Endothelial cell of umbilical vein (primary cell): ENCODE measurements around the gene HCRT. TPM values are rescaled to one million over a fixed set of nuclear protein-coding genes. Genes with fewer than 3 reads are reported as not detected.

Experiments used
- BruUV-seq: library from RNA; stranded (reverse); fragments of 400-500 nt; replicated peaks from 2 replicates; lab custom pipeline; 2021; lab: Mats Ljungman, UMichigan
- CTCF ChIA-PET: fragments of 300-600, 350-600 bp; sonication (Branson Sonifier 250); formaldehyde crosslinking; loops from one replicate; lab custom pipeline; 2021; ENCODE audit warnings: antibody characterized with exemption, inconsistent platforms; lab: Charles Lee
- POLR2A ChIA-PET: fragments of 300-600, 350-600 bp; sonication (Branson Sonifier 250); formaldehyde crosslinking; loops from one replicate; lab custom pipeline; 2021; ENCODE audit warnings: antibody characterized with exemption, inconsistent platforms; lab: Charles Lee
- DNase-seq: peaks from one replicate; pipeline ENCODE4 v3.0.0-alpha.2; 2011; ENCODE audit warnings: low read depth, low spot score
- FAIRE-seq: peaks from 2 replicates; lab custom pipeline; 2011; peaks lifted over from hg19 to GRCh38; lab: Jason Lieb, UNC
- H2AFZ ChIP-seq: 2 replicates; pipeline ENCODE4 v1.6.0; 2012; ENCODE audit warnings: low read depth, low read length, control low read depth, inconsistent platforms
- H3K27ac ChIP-seq: 2 replicates; pipeline ENCODE4 v1.5.1; 2011; ENCODE audit warnings: low read depth, mild to moderate bottlenecking, control low read depth, low read length, moderate library complexity; ENCODE audit not compliant: insufficient read depth
- H3K27me3 ChIP-seq, 2 experiments: 2 replicates each; pipeline versions ENCODE4 v1.6.0 to v1.6.1; 2011; ENCODE audit warnings: low read length in 2 of 2, mixed read lengths in 1 of 2; ENCODE audit not compliant: control insufficient read depth in 2 of 2, insufficient read depth in 2 of 2
- H3K36me3 ChIP-seq, 2 experiments: 2 replicates in 1 of 2; 3 replicates in 1 of 2; pipeline ENCODE4 v1.5.1; 2011; ENCODE audit warnings: low read length in 2 of 2, mild to moderate bottlenecking in 1 of 2, moderate library complexity in 1 of 2; ENCODE audit not compliant: control insufficient read depth in 2 of 2, insufficient read depth in 2 of 2; ENCODE audit errors: extremely low read depth in 1 of 2
- H3K4me1 ChIP-seq: 3 replicates; pipeline ENCODE4 v1.5.1; 2011; ENCODE audit warnings: mild to moderate bottlenecking, low read length; ENCODE audit not compliant: control insufficient read depth, insufficient read depth; ENCODE audit errors: extremely low read depth
- H3K4me2 ChIP-seq: 2 replicates; pipeline ENCODE4 v1.6.1; 2011; ENCODE audit warnings: low read length, control low read depth, mixed read lengths; ENCODE audit not compliant: insufficient read depth
- H3K4me3 ChIP-seq, 3 experiments: fragments of 200-600 bp in 1 of 3; sonication (generic), shearing (Covaris generic) in 1 of 3; replicated peaks in 1 of 3; 2 replicates each; pipeline ENCODE4 v1.5.1; 2011 to 2016; ENCODE audit warnings: control low read depth in 3 of 3, low read length in 3 of 3, mild to moderate bottlenecking in 2 of 3, inconsistent platforms in 1 of 3, low read depth in 1 of 3, moderate library complexity in 1 of 3; ENCODE audit not compliant: insufficient read depth in 1 of 3
- H3K79me2 ChIP-seq: 2 replicates; pipeline ENCODE4 v1.6.0; 2012; ENCODE audit warnings: low read length, inconsistent platforms; ENCODE audit not compliant: control insufficient read depth, insufficient read depth
- H3K9ac ChIP-seq: replicated peaks from 2 replicates; pipeline ENCODE3; 2011; ENCODE audit warnings: low read length, control low read depth; ENCODE audit not compliant: insufficient read depth; ENCODE audit errors: extremely low read depth
- H3K9me1 ChIP-seq: replicated peaks from 3 replicates; pipeline ENCODE4 v1.6.0; 2011; ENCODE audit warnings: mild to moderate bottlenecking, low read length; ENCODE audit not compliant: control insufficient read depth, insufficient read depth; ENCODE audit errors: extremely low read depth
- H3K9me3 ChIP-seq: replicated peaks from 2 replicates; pipeline ENCODE4 v1.5.1; 2012; ENCODE audit warnings: low read length, inconsistent platforms; ENCODE audit not compliant: control insufficient read depth, insufficient read depth
- H4K20me1 ChIP-seq: replicated peaks from 2 replicates; pipeline ENCODE3; 2011; ENCODE audit warnings: mild to moderate bottlenecking, low read length; ENCODE audit not compliant: control insufficient read depth, insufficient read depth; ENCODE audit errors: extremely low read depth
- CTCF ChIP-seq, 2 donors: IDR thresholded peaks; 1 replicate in 1 of 2; 2 replicates in 1 of 2; pipeline ENCODE4 v1.5.1; 2011; ENCODE audit warnings: low read length in 2 of 2, mild to moderate bottlenecking in 2 of 2, moderate library complexity in 2 of 2, control low read depth in 1 of 2, inconsistent platforms in 1 of 2, low read depth in 1 of 2; ENCODE audit not compliant: insufficient read depth in 1 of 2; ENCODE audit errors: extremely low read depth in 1 of 2
- EZH2 ChIP-seq: IDR thresholded peaks from 2 replicates; pipeline ENCODE4 v1.6.1; 2012; ENCODE audit warnings: borderline replicate concordance, low read depth, mild to moderate bottlenecking, moderate library complexity, low read length, inconsistent platforms; ENCODE audit not compliant: severe bottlenecking
- FOS ChIP-seq: IDR thresholded peaks from 2 replicates; pipeline ENCODE4 v1.6.1; 2011; ENCODE audit warnings: mild to moderate bottlenecking, low read length, moderate library complexity, borderline replicate concordance; ENCODE audit not compliant: insufficient read depth
- GATA2 ChIP-seq: IDR thresholded peaks from 2 replicates; pipeline ENCODE4 v1.7.0; 2011; ENCODE audit warnings: low read depth, mild to moderate bottlenecking, moderate library complexity, mixed read lengths, low read length; ENCODE audit not compliant: insufficient read length, insufficient read depth
- JUN ChIP-seq: IDR thresholded peaks from 2 replicates; pipeline ENCODE4 v1.6.1; 2011; ENCODE audit warnings: borderline replicate concordance, low read depth; ENCODE audit not compliant: insufficient read length, insufficient read depth
- MAX ChIP-seq: IDR thresholded peaks from 2 replicates; pipeline ENCODE4 v1.6.1; 2011; ENCODE audit not compliant: insufficient read depth, insufficient read length
- MYC ChIP-seq: IDR thresholded peaks from one replicate; pipeline ENCODE4 v1.6.1; 2011; ENCODE audit warnings: mild to moderate bottlenecking, low read depth, low read length
- POLR2A ChIP-seq: IDR thresholded peaks from 2 replicates; pipeline ENCODE4 v1.6.1; 2012; ENCODE audit warnings: low read depth, mild to moderate bottlenecking, control low read depth, low read length
- POLR2AphosphoS5 ChIP-seq: IDR thresholded peaks from 2 replicates; pipeline ENCODE4 v1.6.1; 2012; ENCODE audit warnings: low read depth, mild to moderate bottlenecking, control low read depth, low read length, moderate library complexity; ENCODE audit not compliant: insufficient read depth
- dilution Hi-C: fragments of 300-500 bp; cut with MboI; formaldehyde crosslinking; loops from one replicate; pipeline ENCODE4 v1.15.0; 2019; ENCODE audit warnings: low sequenced_read_pairs; ENCODE audit not compliant: extremely low pct_ligation_motif_present
- intact Hi-C: fragments of 100-400 bp; cut with micrococcal nuclease; formaldehyde crosslinking; loops from one replicate; pipeline ENCODE4 v1.10.0; 2022
- polyA plus RNA-seq, 4 experiments: library from polyadenylated mRNA; depleted of rRNA in 3 of 4; stranded (reverse) in 3 of 4; unstranded in 1 of 4; fragments of >200 nt; gene quantifications; 2 replicates each; pipeline versions ENCODE4 v1.2.1 to v1.2.3, GENCODE V29; 2011 to 2012; ENCODE audit warnings: missing spikeins in 1 of 4
- total RNA-seq: library from RNA; stranded (reverse); gene quantifications from 2 replicates; pipeline ENCODE4 v1.2.3, GENCODE V29; 2021

The HCRT gene
- total and polyA plus RNA-seq, 2 donors (not counting 3 experiments of a cell fraction or from before 2014, with no cell fraction given): not detected

GRCh38 chr17:42180411-42180921 is 4.8 kb downstream of the HCRT start:
- FAIRE-seq: no peak
- Histone ChIP-seq H3K9ac (no peak overlapping the region), H3K4me1 (peaks cover 14% of the 10 kb centered on the region), H3K36me3 (no peaks in the 10 kb centered on the region), H3K4me2 (peak overlapping the region; percentile 6), H4K20me1 (no peaks in the 10 kb centered on the region), H3K9me1 (no peaks in the 10 kb centered on the region), H3K27me3 (peaks cover 9 to 13% of the 10 kb centered on the region in 2 experiments), H3K9me3 (no peaks in the 10 kb centered on the region), H3K27ac (no peak overlapping the region), H2AFZ (no peak overlapping the region), H3K79me2 (no peaks in the 10 kb centered on the region), H3K4me3 (no peak overlapping the region)
- no TSS peak for BruUV-seq
- dilution Hi-C loops: no loop called here
- ChIA-PET POLR2A (interaction anchor here (1.1 kb wide), 1 partner anchor 27 kb away, joined by 4 read pairs; no protein-coding TSS in a partner anchor), CTCF (interaction anchor here (0.9 to 5.6 kb wide), 14 partner anchors 16 to 279 kb away, joined by 3 to 52 read pairs (median 4); partner anchors contain the start of gene KAT2A)
- intact Hi-C loops: loop anchor here (2.0 to 5.0 kb wide), 3 partner anchors 60 to 156 kb away; partner anchors contain the start of gene KAT2A
- DNase-seq: no peak
- TF ChIP-seq POLR2AphosphoS5 (no peak), MYC (no peak), JUN (no peak), EZH2 (peak; percentile 74)

- Histone ChIP-seq H3K79me2 (no peaks in the 10 kb centered on the region), H3K9me1 (no peaks in the 10 kb centered on the region), H2AFZ (no peak overlapping the region), H3K27ac (no peak overlapping the region), H4K20me1 (no peaks in the 10 kb centered on the region), H3K36me3 (no peaks in the 10 kb centered on the region), H3K9me3 (no peaks in the 10 kb centered on the region), H3K4me2 (no peak overlapping the region), H3K4me1 (peaks cover 14% of the 10 kb centered on the region), H3K27me3 (peaks cover 9 to 13% of the 10 kb centered on the region in 2 experiments), H3K4me3 (no peak overlapping the region), H3K9ac (no peak overlapping the region)
- dilution Hi-C loops (no loop called here), intact Hi-C loops (loop anchor here (2.0 to 5.0 kb wide), 3 partner anchors 59 to 155 kb away; partner anchors contain the start of gene KAT2A)
- CTCF ChIA-PET: interaction anchor here (0.9 to 5.6 kb wide), 11 partner anchors 16 to 280 kb away, joined by 3 to 52 read pairs (median 4); partner anchors contain the start of gene KAT2A
- TF ChIP-seq JUN (no peak), FOS (no peak), GATA2 (no peak), MAX (no peak), POLR2AphosphoS5 (no peak), MYC (no peak), CTCF (IDR thresholded peaks at IDR 0.05; ENCODE audit: extremely low read depth in 1 of 2, insufficient read depth in 1 of 2, low read depth in 1 of 2, low read length in 2 of 2) (no peak), EZH2 (no peak), POLR2A (no peak)
- FAIRE-seq (peak; percentile 57), DNase-seq (no peak)
- POLR2A ChIA-PET: interaction anchor here (1.1 kb wide), 1 partner anchor 26 kb away, joined by 4 read pairs; no protein-coding TSS in a partner anchor
- BruUV-seq: no TSS peak
These were observed 5.3 kb downstream of the HCRT start for GRCh38 chr17:42179911-42180410.
